HG02852 (cell line): ENCODE measurements around the gene KICS2.

Experiments used
- ATAC-seq: cut with Tn5 transposase; IDR thresholded peaks from one replicate; pipeline ENCODE4 v1.9.1; 2021; ENCODE audit warnings: mild to moderate bottlenecking, moderate library complexity; ENCODE audit not compliant: unreplicated experiment

Gene KICS2

DNA sequence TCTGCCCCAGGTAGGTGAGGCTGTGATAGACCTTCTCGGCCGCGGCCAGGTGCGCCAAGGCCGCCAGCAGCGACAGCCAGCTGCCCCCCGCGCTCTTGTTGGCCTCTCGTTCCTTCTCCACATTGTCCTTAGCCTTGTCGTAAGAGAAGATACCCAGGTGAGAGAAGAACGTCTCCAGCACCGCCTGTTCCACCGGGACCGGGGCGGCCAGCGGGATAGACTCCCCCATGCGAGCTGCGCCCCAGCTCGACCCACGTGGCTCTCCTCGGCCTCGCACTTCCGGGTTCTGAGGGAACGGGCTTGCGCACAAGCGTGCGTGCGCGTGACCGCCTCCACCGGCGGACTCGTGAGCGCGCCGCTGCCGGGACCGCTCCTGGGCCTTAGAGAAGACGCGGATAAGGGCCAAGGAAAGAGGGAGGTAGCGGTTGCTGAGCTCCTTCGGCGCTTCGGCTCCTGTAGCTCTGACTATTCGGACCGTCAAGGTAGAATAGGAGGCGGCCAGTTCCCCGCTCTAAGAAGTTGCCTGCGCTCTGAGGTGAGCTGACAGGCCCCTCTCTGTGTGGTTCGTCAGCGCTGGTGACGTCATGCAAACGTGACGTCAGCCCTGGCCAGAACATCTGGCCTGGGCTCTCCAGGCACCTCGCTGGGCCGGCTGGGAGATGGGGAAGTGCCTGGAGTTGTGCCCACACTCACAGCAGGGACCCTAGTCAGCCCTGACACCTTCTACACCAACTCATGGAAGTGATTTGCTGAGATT, at the start of gene KICS2:
Gene KICS2, minus strand, starts transcription at position 288 of the 757 bp plus-strand sequence. Its CDS starts 59 bp downstream, at position 229.
- ATAC-seq = peak; percentile 94

DNA sequence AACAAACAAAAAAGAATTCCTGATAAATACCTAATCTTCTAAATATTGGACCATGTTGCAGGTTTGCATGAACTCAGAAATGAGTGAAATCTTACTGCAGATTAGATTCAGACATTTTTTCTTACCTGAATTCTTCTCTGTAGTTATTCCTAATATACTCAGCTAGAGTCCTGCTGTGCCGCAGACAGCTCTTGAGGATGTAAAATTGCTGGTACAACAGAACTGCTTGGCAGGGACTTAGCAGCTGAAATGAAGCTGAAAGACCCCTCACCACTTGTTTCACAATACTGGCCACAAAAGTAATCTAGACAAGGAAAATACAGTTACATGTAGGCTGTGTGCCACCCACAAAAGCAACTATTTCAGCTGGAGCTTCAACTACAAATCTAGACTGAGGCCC, 48.3 kb upstream of the KICS2 start:
- ATAC-seq = no peak

DNA sequence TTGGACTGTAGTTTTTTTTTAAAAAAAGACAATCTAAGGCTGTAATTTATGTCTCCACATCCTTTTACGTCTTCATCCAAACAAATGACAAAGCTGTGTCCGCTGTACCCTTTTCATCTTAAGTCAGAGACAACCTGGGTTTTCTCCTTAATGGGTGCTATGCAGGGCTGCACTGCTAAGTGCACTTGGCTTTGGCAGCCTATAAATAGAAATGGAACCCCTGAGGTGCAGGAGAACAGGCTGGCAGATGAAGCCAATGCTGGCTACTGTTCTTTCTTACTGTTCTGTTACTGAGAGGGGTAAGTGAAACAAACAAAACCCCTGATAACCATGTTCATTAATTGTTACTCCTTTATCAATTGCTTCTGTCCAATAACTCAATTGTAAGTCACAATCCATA, 47.1 kb upstream of the KICS2 start:
- ATAC-seq = no peak

DNA sequence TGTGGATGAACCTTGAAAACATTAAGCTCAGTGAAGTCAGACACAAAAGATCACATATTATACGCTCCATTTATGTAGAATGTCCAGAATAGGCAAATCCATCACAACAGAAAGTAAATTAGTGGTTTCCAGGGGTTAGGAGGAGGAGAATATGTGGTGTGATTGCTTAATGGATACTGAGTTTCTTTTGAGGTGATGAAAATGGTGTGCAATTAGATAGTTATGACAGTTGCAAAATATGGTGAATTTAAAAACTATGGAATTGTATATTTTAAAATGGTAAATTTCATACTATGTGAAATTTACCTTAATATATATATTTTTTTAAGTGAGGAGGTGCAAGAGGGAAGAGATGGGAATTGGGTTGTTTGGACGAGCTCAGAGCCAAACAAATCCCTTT, 46.3 kb upstream of the KICS2 start:
- no peak for ATAC-seq

DNA sequence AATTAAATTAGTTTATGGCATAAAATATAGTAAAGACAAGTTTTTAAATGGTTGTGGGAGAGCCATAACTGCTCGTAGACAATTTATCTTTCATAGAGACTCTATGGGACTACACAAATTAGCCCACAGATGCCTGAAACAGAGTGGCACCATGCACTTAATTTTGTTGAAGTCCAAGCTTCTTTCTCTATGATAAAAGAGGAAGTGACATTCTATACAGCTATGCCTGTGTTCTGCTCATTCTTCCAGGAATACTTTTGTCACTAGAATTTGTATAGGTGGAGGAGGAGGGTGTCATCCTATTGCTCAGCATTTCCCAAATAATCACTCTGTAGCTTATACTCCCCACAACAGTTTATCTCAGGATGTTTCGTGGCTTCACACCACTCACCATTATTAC, 43.7 kb upstream of the KICS2 start:
- ATAC-seq = no peak

DNA sequence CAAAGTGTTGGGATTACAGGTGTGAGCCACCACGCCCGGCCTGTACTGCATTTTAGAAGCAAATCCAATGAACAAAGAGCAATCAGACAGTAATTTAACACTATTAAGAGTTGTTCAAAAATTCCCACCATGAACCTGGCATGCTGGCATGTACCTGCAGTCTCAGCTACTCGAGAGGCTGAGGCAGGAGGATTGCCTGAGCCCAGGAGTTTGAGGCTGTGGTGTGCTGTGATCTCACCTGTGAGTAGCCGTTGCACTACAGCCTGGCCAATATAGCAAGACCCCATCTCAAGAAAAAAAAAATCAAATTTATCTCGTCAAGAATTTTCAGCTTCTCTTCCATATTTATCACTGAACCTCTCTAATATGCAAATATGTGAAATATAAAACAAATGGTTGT, 39.7 kb upstream of the KICS2 start:
- ATAC-seq = no peak

DNA sequence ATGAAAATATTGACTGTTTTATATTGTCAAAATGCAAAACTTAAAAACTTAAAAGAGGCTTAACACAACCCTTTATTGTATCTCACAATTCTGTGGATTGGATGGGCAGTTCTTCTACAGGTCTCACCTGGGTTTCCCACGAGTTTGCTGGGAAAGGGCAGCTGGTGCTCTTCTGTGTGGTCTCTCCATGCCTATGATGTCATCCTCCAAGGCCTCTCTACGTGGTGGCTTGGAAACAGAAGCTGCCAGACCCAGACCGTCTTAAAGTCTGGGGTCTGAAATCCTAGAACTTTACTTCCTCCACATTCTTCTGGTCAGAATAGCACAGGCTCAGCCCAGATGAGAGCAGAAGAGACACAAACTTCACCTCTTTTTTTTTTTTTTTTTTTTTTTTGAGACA, 36.5 kb upstream of the KICS2 start:
- no peak for ATAC-seq

DNA sequence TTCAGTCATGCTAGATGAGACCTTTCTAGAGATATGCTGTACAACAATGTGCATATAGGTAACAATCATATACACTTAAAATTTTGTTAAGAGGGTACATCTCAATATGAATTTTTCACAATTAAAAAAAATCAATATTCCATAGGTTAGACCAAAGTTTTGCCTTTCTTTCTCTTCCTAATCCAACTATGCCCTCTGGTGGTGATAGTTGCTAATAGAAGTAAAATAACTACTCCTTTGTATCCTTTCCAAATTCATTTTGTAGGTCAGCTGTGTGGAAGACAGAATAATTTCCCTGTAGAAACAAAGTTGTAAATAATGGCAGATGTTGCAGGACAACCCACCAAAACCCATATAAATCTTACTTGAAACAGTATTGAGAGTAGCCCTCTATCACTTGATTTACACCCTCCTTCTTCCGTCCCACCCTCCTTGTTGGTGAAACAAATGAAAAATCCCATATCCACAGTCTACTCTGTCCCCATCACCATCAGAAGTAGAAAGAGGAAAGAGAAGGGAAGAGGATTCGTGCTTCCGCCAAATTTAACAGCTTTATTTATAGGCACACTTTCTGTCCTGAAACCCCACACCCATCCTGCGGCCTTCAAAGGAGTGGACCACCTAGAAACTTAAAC, 34.2 kb upstream of the KICS2 start:
- no peak for ATAC-seq

DNA sequence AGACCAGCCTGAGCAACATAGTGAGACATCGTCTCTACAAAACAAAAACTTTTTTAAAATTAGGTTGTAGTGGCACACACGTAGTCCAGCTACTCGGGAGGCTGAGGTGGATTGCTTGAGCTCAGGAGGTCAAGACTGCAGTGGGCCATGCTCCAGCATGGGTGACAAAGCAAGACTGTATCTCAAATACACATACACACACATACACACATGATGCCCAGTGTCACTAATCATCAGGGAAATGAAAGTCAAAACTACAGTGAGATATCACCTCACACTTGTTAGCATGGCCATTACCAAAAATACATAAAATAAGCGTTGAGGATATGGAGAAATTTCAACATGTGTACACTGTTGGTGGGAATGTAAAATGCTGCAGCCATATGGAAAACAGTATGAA, 33.2 kb upstream of the KICS2 start:
- no peak for ATAC-seq

DNA sequence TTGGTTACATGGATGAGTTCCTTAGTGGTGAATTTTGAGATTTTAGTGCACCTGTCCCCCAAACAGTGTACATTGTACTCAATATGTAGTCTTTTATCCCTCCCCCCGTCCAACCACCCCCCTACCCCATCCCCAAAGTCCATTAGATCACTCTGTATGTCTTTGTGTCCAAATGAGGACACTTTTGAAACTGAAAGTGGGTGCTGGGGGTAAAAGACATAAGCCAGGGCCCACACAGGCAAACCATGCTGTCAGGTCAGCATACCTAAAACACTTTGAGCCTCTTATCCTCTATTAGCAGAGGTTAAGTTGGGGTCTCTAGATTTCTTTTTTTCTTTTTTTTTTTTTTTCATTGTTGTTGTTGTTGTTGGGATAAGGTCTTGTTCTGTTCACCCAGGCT, 31.3 kb upstream of the KICS2 start:
- no peak for ATAC-seq

DNA sequence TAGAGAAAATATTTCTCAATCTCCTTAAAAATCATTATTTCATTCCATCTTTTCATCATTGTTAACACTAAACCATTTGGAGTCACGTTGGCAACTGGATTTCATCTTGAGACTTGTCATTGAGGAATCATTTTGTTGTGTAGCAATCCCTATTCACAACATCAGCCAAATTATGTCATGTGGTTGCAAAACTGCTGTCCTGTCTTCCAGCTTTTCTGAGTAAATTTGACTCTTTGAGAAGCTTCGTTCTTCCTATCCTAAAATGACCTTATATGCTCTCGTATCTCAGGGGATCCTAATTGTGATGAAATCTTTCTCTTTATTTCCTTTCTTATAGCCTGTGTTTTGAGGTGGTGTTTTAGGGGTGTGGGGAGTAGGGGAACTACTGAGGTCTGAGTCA, 30.6 kb upstream of the KICS2 start:
- no peak for ATAC-seq

DNA sequence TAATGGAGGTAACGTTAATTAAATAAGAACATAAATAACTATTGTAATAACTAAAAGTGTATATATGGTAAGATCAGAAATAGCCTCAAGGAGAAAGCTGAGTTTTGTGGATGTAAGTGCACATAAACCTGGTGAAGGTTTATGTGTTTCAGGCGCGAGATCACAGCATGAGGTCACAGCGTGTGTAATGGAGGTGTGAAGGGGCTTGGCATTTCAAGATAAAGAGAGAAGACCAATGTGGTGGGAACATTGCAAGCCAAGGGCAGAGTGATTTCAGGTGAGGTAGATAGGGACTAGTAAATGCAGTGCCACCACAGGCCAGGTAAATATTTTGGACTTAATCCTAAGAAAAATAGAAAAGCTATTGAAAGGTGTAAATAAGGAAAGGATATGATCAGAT, 21.7 kb upstream of the KICS2 start:
- no peak for ATAC-seq

DNA sequence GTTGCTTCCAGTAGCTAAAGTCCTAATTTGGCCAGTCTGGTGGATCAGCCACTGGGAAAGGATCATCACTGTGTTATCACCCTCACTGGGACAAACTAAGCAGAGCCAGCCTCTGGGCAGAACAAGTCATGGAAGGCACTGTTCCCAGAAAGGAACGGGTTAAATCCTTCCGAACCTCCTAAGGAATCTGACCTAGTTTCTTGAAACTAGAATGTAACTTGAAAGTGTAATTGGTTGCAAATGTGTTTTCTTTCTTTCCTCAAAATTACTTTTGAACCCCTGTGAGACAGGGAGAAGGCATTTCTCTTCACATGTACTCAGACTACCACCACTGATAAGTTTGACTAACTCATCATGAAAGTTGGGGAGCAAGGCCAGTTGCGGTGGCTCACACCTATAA, 18.7 kb upstream of the KICS2 start:
- no peak for ATAC-seq

DNA sequence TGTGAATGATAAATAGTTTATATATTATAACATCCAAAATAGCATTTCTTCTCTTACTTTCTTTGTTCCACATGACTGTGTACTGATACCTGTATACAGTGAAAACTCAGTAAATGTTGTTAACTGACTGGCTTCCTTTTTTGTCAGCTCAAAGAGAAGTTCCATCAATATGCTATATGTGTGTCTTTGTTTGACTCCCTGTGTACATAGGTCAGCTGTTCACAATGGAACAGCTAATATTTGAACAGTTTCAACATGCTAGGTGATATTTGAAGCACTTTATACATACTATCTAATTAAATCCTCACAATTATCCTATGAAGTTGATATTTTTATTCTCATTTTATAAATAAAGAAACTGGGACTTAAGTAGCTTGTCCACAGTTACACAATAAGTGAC, 15.3 kb upstream of the KICS2 start:
- ATAC-seq = no peak

DNA sequence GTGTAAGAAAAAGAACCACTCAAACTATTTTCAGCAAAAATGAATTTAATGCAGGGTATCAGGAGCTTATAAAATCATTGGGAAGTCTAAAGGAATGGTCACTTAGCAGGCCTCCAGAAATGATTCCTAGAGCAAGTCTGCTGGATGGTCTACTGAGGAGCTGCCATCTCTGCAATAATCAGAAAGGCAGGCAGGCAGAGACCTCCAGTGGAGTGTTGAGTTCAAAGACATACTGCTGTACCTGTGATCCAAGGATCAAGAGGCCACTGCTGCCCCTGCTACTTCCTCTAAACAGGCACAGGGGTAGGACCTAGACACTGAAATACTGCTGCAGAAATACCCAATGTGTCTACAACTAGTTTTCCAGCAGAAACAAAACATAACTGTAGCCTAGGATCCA, 14.5 kb upstream of the KICS2 start:
- ATAC-seq = no peak

DNA sequence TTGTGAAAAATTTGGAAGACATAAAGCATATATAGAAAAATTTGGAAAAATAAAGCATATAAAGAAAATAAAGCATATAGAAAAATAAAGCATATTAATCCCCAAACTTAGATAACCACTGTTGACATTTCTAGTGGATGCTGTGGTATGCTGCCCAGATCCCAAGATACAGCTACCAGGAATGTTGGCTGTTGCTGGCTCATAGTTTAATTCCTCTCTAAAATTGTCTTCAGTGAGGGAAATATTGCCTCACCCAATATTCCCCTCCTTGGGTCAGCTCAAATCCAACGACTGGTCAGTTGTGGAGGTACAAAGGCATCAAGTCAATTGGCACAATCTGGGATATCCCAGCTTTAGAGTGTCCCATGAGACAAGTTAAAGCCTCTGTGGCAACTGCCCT, 10.1 kb upstream of the KICS2 start:
- no peak for ATAC-seq

DNA sequence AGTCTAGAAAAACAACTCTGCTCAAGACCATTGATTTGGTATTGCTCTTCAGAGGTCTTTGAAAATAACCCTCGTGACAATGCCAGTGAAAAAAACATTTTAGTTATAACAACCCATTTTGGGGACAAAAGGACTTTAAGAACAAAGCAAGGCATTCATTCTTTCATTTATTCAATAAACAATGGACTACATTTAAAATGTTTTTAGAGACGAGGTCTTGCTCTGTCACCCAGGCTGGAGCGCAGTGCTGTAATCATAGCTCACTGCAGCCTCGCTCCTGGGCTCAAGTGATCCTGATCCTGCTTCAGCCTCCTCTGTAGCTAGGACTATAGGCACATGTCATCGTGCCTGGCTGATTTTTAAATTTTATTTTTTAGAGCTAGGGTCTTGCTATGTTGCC, 7.7 kb upstream of the KICS2 start:
- ATAC-seq = no peak

DNA sequence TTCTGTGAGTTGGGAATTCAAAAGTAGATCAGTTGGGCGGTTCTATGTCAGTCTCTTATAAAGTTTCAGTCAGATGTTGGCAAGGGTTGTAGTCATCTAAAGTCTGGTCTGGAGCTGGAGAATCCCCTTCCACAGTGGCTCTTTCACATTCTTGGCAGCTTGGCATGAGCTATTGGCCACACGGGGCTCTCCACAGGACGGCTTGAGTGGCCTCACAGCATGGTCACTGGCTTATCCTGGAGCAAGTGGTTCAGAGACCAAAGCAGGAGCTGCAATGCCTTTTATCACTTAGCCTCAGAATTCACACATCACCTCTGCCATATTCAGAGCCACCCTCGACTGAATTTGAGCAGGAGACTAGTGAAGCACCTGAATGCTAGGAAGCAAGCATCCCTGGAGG, 7.1 kb upstream of the KICS2 start:
- no peak for ATAC-seq

DNA sequence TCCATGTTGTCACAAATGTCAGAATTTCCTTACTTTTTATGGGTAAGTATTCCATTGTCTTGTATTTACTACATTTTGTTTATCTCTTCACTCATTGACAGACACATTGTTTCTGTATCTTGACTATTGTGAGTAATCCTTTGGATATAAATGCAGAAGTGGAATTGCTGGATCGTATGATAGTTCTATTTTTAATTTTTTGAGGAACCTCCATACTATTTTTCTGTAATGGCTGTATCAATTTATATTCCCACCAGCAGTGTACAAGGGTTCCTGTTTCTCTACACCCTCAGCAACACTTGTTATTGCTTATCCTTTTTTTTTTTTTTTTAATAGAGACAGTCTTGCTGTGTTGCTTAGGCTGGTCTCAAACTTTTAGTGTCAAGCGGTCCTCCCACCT, 3.5 kb upstream of the KICS2 start:
- no peak for ATAC-seq

DNA sequence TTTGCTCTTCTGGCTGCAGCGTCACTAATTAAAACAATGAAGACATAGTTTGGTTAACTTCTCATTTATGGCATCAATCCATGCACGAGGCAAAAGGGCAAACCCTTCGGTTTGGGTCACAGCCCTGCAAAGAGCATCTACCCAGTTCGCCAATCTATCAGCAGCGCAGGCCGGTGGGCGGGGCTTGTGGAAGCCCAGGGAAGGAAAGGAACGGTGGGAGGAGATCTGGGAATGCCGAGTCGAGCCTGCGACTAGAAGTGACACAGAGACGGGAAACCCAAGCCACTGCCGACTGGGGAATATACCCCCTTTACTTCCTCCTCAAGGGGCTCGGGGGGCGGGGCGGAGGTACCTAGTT, 466 bp downstream of the KICS2 start:
- peak; percentile 27 for ATAC-seq

DNA sequence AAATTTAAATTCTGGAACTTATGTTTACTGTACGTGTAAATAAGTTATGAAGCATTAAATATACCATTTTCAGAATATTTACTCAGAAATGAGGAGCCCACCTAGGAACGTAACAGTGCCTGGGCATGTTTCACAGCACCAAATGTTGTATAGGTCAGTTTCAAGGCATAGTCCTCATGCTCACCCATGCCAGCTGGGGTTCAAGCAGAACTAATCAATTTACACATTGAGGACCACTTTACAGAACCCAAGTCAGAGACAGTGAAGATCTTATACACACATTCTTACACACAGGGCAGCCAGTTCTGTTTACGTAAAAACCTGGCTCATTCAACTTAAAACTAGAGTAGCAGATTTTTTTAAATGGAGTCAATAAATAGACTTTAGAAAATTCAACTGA, 2.0 kb downstream of the KICS2 start:
- no peak for ATAC-seq

DNA sequence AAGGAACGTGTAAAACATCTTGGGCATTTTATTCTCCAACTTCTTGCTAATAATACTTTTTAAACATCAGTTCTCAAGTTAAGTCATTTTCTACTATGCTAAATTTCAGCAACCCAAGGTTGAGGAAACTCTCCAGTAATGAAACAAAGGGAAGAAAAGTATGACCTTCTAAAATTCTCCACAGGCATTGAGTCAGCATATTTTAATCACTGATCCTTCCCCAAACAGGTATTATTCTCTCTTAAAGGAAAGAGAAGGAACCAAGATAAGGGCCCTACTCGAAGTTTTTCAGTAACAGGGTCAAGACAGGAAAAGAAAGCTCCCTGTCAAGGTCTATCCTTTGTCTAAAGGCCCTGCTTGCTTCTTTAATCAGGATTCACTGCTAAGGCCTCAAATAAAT, 3.0 kb downstream of the KICS2 start:
- ATAC-seq = no peak

DNA sequence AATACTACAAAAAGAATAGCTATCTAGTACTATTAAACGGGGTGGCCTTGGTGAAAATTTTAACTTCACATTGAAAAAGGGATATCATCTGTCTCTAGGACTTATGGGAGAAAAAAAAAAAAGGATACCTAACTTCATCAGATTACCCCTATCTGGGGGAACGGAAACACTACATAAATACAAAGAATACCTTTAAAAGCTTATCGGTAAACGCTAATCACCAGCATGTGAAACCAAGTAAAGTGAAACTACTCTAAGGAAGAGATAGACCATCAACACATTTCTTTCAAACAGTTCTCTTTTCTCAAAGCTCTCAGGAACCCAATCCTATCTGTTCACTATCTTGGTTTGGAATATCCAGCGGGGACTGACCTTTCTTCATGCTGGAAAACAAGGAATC, 3.5 kb downstream of the KICS2 start:
- no peak for ATAC-seq
